KG1 (cell line): Measurements from ENCODE around the gene PDCD5.
"Not testable (repeated sequence)": the region's sequence is repeated elsewhere in the genome, so short reads cannot be mapped to it uniquely, and the experiment has no call there.

Source experiments
- DNase-seq: peaks from one replicate; lab custom pipeline; 2025; lab: John Stamatoyannopoulos, UW

The PDCD5 gene

DNA sequence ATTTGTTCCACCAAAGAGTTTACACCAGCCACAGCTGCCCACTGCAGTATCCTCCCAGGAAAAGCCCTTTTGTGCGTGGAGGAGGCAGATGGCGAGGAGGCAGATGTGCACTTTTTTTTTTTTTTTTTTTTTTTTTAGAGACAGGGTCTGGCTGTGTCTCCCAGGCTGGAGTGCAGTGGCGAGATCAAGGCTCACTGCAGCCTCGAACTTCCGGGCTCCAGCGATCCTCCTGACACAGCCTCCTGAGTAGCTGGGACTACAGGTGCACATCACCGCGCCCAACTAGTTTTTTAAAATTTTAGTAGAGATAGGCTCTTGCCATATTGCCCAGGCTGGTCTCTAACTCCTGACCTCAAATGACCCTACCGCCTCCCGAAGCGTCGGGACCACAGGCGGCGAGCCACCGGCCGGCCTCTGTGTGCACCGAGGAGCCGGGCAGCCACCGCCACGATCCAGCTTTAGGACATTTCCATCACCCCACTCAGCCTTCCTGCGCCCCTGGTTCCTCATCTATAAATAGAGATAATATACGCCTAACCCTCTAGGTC lies 563 bp upstream of the PDCD5 start:
- no peak for DNase-seq

- DNase-seq, result no peak
These were observed 752 bp downstream of the PDCD5 start for GRCh38 chr19:32581705-32582179.

- DNase-seq, result not testable (repeated sequence)
These were observed 6.9 kb downstream of the PDCD5 start for GRCh38 chr19:32587747-32588504.

- DNase-seq, result no peak
These were observed 13.0 kb downstream of the PDCD5 start for GRCh38 chr19:32594021-32594420.

GRCh38 chr19:32595491-32595890 lies 14.5 kb downstream of the PDCD5 start:
- no peak for DNase-seq

DNA sequence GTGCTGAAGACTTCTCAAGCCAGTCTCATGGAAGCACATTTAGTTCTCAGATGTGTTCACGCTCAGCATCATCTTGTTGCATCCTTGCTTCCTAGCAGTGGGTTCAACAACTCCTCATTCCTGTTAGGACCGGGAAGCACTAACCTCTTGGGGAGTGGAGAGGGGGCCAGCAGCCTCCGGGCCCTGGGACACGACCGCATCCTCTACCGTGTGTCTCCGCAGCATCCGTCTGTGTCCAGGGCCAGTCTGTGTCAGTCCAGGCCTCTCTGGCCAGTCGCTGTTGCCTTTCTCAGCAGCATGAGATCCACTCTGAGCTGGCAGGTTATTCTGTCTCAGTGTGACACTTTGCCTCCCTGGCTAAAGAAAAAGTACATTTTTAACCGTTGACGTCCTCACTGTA lies 17.0 kb downstream of the PDCD5 start:
- no peak for DNase-seq

- DNase-seq, result no peak
These were observed 18.3 kb downstream of the PDCD5 start for GRCh38 chr19:32599258-32599657.

DNA sequence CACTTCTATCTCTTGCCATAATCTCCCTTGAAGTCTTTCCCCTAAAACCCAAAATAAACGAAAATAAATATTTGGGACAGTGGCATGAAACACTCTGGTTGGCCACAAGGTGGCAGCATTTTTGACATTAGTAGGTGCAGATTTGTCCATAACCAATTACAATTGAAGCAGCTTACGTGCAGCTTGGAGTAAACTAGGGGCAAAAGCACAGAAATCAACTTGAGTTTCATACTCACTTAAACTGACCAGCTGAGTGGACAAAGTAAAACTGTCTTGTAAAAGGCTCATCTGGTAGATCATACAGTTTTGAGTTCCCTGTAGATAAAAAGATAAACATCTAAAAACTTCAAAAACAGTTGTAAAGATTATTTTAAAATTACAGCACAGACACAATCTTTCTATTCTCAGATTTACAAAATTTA lies 18.8 kb downstream of the PDCD5 start:
- peak; percentile 5 for DNase-seq

DNA sequence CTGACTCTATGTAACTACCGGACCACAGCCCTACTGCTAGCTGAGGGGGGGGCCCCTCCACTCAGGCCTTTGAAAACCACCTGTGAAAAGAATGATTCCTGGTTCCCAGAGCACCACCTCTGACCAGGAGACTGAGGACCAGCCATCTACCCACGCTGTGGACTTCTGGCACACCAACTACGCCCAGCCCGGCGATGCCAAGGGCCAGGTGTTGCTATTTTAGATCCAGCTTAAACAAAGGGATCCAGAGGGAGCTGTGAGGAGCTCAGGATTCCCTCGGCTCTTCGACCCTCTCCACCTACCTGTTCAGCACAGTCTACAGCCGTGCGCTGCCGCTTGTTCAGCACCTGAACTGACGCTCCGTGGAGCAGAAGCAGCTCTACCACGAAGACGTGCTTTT lies 23.0 kb downstream of the PDCD5 start:
- DNase-seq, result no peak

- DNase-seq, result no peak
These were observed 24.6 kb downstream of the PDCD5 start for GRCh38 chr19:32605544-32605943.

GRCh38 chr19:32606289-32606688 lies 25.3 kb downstream of the PDCD5 start:
- DNase-seq, result no peak

DNA sequence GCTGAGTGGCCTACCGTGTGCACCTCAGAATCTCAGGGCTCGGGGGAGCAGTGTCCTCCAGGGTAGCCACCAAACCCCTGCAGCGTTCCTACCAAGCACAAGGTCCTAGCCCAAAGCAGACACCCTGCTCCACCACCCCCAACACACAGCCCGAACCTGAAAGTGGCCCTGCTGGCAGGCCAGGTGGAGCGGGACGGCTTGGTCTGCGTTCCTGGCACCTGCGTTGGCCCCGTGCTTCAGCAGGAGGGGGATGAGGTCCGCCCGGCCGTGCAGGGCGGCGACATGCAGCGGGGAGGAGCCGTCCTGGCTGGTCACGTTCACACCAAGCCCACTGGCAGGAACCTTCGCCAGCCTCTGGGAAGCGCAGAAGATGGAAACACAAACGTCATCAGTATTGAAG lies 26.5 kb downstream of the PDCD5 start:
- DNase-seq, result no peak

GRCh38 chr19:32611161-32611560 lies 30.2 kb downstream of the PDCD5 start:
- DNase-seq, result no peak

DNA sequence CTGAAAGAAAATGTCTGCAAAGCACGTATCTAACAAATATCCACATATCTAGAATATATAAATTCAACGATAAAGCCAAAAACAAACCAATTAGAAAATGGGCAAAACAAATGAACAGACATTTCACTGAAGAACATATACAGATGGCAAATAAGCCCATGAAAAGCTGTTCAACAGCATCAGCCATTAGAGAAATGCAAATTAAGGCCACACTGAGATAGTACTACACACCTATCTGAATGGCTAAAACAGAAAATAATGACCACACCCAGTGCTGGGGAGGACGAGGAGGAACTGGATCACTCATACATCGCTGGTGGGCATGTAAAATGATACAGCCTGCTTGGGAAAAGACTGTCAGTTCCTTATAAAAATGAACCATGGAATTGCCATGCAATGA lies 32.0 kb downstream of the PDCD5 start:
- DNase-seq, result no peak

- DNase-seq, result no peak
These were observed 33.9 kb downstream of the PDCD5 start for GRCh38 chr19:32614916-32615315.

GRCh38 chr19:32615569-32615968 lies 34.6 kb downstream of the PDCD5 start:
- DNase-seq, result no peak

DNA sequence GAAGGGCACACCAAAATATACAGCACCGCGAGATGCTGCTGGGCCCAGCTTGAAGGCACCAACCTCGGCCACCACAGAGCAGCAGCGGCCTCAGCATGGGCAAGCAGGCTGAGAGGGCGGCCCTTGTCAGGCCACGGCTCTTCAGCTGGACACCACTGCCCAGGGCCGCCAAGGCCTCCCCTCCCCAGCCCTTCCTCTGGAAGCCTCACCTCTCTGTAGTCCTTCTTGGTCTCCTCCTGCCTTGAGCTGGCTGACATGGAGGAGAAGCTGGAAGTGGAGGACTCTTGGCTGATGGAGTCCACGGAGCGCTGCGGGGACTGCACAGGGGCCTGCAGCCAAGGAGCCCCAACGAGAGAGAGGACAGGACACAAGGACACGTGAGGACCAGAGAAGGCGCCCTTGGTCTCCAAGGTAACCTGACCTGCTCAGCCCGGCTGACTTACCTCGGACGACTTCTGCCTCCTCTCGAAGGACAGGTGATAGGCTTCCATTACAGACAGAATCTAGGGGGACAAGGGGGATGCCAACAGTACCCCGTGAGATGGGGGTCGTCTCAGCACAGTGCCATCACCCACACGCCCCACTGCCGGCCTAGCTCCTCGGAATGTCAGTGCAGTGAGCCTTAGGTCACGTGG lies 38.2 kb downstream of the PDCD5 start:
- no peak for DNase-seq

GRCh38 chr19:32622002-32622401 lies 41.0 kb downstream of the PDCD5 start:
- DNase-seq, result no peak

DNA sequence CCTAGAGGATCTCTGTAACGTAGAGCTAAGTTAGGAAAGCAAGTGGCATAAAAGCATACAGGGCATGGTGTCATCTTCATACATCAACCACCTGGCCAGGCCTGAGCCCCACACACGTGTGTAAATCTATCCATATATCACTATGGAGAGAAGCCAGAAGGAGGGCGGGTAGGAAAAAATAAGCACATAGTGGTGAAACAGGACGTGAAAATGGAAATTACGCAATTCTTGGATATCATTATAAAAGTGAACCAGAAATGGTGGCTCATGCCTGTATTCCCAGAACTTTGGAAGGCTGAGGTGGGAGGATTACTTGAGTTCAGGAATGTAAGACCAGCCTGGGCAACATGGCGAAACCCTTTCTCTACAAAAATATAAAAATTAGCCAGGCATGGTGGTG lies 43.4 kb downstream of the PDCD5 start:
- no peak for DNase-seq

GRCh38 chr19:32626969-32627368 lies 46.0 kb downstream of the PDCD5 start:
- no peak for DNase-seq

DNA sequence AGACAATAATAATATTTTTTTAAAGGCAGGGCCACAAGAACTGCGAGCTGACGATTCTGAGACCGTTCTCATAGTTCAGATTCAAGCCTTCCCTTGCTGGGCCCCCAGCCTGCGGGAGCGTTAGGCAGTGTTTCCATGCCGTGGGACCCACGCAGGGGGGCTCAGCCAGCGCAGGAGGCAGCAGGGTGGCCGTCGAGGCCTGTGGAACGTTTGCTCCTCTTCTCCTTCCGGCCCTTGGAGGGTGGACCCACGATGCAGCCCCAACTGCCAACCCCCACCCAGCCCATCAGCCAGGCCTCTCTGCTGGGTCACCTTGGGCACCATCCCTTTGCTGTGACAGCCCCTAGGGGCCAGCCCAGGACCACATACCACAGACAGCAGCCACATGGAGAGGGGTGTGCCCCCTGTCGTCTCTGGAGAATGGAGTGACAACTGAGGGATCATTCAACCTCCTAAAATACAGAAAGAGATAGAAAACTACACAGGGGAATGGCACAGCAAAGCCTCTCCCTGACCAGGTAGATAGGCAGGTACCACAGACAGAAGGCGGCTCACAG lies 46.8 kb downstream of the PDCD5 start:
- no peak for DNase-seq

- DNase-seq, result no peak
These were observed 49.3 kb downstream of the PDCD5 start for GRCh38 chr19:32630338-32630737.

DNA sequence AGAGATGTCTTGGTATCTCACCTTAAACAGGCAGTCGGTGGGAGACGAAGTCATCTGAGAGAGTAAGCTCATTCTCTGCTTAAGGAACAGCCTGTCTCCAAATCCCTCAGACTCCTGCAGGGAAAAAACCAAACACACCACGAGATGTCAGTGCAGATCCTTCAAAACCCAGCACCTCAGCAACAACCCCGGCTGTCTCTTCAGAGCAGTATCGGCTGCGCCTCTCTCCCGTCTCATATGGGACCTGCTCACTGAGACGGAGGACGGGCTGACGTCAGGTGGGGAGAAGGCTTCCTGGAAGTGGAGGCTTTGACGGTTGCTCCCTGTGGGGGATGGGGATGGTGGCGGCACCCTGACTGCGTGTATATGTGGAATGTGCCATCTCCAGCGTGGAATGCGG lies 50.4 kb downstream of the PDCD5 start:
- no peak for DNase-seq
